Activated CD8-positive, alpha-beta memory T cell treated with anti-CD3 and anti-CD28 coated beads, Interleukin-2, amount 50 U/mL, for 24 hours (primary cell): ENCODE measurements around the gene ARHGEF6.

Source experiments
- DNase-seq: peaks from one replicate; pipeline ENCODE4 v3.0.0-alpha.2; 2020; ENCODE audit errors: extremely low read depth

ARHGEF6 gene

GRCh38 chrX:136691028-136691809 is 89.5 kb downstream of the ARHGEF6 start:
- no peak for DNase-seq

GRCh38 chrX:136689436-136689835 is 91.3 kb downstream of the ARHGEF6 start:
- no peak for DNase-seq

- no peak for DNase-seq
These were observed 93.3 kb downstream of the ARHGEF6 start for GRCh38 chrX:136687457-136687856.

GRCh38 chrX:136684120-136684519 is 96.6 kb downstream of the ARHGEF6 start:
- DNase-seq: no peak

GRCh38 chrX:136679531-136679930 is 101.2 kb downstream of the ARHGEF6 start:
- DNase-seq: no peak

GRCh38 chrX:136674270-136674985 is 106.3 kb downstream of the ARHGEF6 start:
- no peak for DNase-seq

GRCh38 chrX:136671006-136671610 is 109.6 kb downstream of the ARHGEF6 start:
- DNase-seq: no peak

GRCh38 chrX:136667446-136668168 is 113.1 kb downstream of the ARHGEF6 start:
- no peak for DNase-seq

- DNase-seq: no peak
These were observed 114.6 kb downstream of the ARHGEF6 start for GRCh38 chrX:136666088-136666487.

GRCh38 chrX:136665258-136665900 is 115.4 kb downstream of the ARHGEF6 start:
- no peak for DNase-seq

GRCh38 chrX:136662976-136663375 is 117.8 kb downstream of the ARHGEF6 start:
- DNase-seq: no peak

- DNase-seq: no peak
These were observed 118.6 kb downstream of the ARHGEF6 start for GRCh38 chrX:136662104-136662503.

- no peak for DNase-seq
These were observed 119.8 kb downstream of the ARHGEF6 start for GRCh38 chrX:136660896-136661295.

- DNase-seq: no peak
These were observed 121.6 kb downstream of the ARHGEF6 start for GRCh38 chrX:136659174-136659573.

GRCh38 chrX:136658151-136658550 is 122.6 kb downstream of the ARHGEF6 start:
- no peak for DNase-seq

- DNase-seq: no peak
These were observed 124.3 kb downstream of the ARHGEF6 start for GRCh38 chrX:136656361-136656964.

GRCh38 chrX:136652822-136653723 is 127.7 kb downstream of the ARHGEF6 start:
- no peak for DNase-seq

GRCh38 chrX:136650811-136651210 is 129.9 kb downstream of the ARHGEF6 start:
- DNase-seq: no peak

- DNase-seq: no peak
These were observed 132.9 kb downstream of the ARHGEF6 start, which contains the start of gene CD40LG for GRCh38 chrX:136647677-136648360. TSS of gene CD40LG (plus strand) at chrX:136648158. CDS start at chrX:136648249, 91 bp downstream.
